IgD-negative memory B cell (primary cell): ENCODE measurements around the gene PACS1. TPM values are rescaled to one million over a fixed set of nuclear protein-coding genes. Genes with fewer than 3 reads are reported as not detected.

Source experiments
- H3K27ac Mint-ChIP-seq, 3 donors: one replicate each; pipeline ENCODE4 v1.8.0; 2020 to 2022; ENCODE audit warnings: mild to moderate bottlenecking in 3 of 3, mixed read lengths in 3 of 3, moderate library complexity in 1 of 3
- H3K27me3 Mint-ChIP-seq: one replicate; pipeline ENCODE4 v1.8.0; 2021; ENCODE audit warnings: mixed read lengths
- H3K36me3 Mint-ChIP-seq: one replicate; pipeline ENCODE4 v1.8.0; 2020; ENCODE audit warnings: mild to moderate bottlenecking, mixed read lengths
- H3K4me1 Mint-ChIP-seq, 3 donors: one replicate each; pipeline ENCODE4 v1.8.0; 2020 to 2022; ENCODE audit warnings: mixed read lengths in 3 of 3, mild to moderate bottlenecking in 1 of 3
- H3K4me3 Mint-ChIP-seq, 4 donors: one replicate each; pipeline ENCODE4 v1.8.0; 2020 to 2022; ENCODE audit warnings: mild to moderate bottlenecking in 4 of 4, mixed read lengths in 4 of 4, moderate library complexity in 3 of 4
- H3K9me3 Mint-ChIP-seq, 3 donors: one replicate each; pipeline ENCODE4 v1.8.0; 2020 to 2021; ENCODE audit warnings: mixed read lengths in 3 of 3, mild to moderate bottlenecking in 1 of 3
- polyA plus RNA-seq: library from polyadenylated mRNA; unstranded; fragments of 300-500 nt; fragmentation: Illumina TruSeq; gene quantifications from one replicate; pipeline ENCODE4 v1.2.3, GENCODE V29; 2021

The PACS1 gene
- polyA plus RNA-seq, 1 donor from 2014 or later, result 72.9 TPM

DNA sequence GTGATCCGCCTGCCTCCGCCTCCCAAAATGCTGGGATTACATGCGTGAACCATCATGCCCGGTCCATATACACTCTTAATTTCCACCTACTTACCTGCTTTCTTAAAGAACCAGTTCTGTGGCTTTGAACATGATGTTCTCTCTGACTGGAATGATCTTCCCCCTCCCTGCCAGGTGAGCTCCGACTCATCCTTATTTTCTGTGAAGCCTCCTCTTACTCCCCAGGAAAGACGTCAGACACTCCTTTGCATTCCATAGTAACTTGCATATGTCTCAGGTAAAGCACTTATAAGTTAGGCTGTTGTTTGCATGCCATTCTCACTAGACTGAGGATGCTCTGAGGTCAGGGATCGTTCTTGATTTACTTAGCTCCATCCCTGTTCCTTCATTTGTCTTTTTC, 106.6 kb downstream of the PACS1 start:
- Mint-ChIP-seq H3K27me3 (no peaks in the 10 kb centered on the region), H3K4me1 (peaks cover 15 to 32% (median 23%) of the 10 kb centered on the region in 3 donors), H3K27ac (peak overlapping the region in 1 of 3 donors; percentile 54), H3K4me3 (no peak overlapping the region), H3K36me3 (no peaks in the 10 kb centered on the region), H3K9me3 (no peaks in the 10 kb centered on the region)

DNA sequence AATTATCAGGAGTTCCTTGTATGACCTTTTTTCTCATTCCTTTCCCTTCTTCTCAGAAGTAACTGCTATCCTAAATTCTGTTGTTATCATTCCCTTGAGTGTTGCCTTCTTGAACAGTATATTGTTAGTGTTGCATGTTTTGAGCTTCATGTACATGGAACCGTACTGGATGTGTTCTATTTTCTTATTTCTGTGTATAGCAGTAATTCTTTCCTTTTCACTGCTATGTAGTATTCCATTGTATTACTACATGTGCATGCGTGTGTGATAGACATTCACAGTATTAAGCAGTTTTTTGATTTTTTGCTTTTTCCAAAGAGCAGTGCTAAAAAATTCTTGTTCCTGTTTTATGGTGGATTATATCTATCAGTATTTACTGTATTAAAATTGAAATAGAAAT, 108.1 kb downstream of the PACS1 start:
- Mint-ChIP-seq H3K4me1 (peaks cover 22 to 34% (median 27%) of the 10 kb centered on the region in 3 donors), H3K4me3 (no peak overlapping the region), H3K27ac (no peak overlapping the region), H3K9me3 (no peaks in the 10 kb centered on the region), H3K36me3 (no peaks in the 10 kb centered on the region), H3K27me3 (no peaks in the 10 kb centered on the region)

DNA sequence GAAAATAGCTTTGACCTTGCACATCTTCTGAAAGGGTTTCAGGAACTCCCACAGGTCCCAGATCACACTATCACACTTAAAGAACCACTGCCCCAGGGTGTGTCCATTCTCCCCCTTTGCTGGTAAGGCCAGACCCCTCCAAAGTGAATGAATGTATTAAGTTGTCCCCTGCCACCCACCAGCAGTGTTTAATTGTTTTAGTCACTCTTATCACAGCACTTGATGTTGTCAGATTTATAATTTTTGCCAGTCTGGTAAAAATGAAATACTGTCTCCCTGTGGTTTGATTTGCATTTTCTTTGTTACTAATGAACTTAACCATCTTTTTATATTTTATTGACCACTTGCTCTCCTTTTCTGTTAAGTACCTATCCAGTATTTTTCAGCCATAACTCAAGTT, 108.8 kb downstream of the PACS1 start:
- Mint-ChIP-seq H3K9me3 (no peaks in the 10 kb centered on the region), H3K4me1 (peaks cover 29 to 39% (median 34%) of the 10 kb centered on the region in 3 donors), H3K27ac (no peak overlapping the region), H3K4me3 (no peak overlapping the region), H3K27me3 (no peaks in the 10 kb centered on the region), H3K36me3 (no peaks in the 10 kb centered on the region)

DNA sequence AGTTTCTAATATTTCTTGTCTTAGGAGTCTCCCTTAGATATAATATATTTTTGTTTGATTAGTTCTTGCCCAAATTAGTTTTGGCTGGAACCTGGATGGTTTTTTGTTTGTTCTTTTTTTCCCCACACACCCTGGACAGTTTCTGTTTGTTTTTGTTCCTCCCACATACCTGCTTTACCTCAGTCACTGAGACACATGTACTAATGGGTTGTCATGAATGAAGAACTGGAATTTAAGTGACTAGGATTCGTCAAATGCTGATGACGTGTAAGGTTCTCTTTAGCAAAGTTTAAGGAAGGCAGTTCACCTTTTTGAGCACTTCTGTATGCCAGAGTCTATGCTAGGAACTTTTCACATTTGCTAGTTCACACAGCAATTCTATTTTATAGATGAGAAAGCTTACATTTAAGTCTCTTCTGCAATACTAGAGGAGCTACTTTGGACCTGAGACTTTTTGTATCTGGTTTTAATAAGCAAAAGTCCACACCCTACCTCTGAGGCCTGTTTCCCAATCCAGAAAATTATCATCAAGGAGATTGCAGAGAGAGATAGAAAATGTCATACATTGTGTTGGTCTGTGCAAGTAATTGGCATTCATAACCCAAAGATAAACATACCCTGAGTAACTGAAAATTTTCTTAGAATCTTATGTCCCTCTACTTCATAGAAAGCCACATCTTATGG, 111.7 kb downstream of the PACS1 start:
- Mint-ChIP-seq H3K4me3 (no peak overlapping the region), H3K9me3 (no peaks in the 10 kb centered on the region), H3K36me3 (no peaks in the 10 kb centered on the region), H3K27ac (peak overlapping the region in 2 of 3 donors; percentile 28 to 76), H3K4me1 (peaks cover 21 to 38% (median 38%) of the 10 kb centered on the region in 3 donors), H3K27me3 (no peaks in the 10 kb centered on the region)

DNA sequence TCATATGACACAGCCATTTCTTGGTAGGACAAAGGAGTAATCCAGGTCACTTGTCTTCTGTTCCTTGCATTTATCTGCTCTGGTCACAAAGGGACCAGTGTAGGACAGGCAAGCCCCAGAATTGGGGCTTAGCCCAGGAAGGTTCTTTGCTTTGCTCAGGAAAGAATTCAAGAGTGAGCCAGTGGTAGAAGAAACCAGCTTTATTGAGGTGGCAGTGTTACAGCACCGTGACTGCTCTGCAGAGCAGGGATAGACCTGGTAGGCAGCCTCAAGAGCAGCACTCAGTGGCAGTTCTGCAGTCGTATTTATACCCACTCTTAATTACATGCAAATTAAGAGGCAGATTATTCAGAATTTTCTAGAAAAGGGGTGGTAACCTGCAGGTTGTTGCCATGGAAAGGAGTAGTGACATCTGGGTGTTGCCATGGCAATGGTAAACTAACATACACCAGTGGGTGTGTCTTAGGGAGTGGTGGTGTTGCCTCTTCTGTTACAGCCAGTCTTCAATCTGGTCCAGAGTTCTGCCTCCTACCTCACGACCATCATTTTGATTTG, 113.5 kb downstream of the PACS1 start:
- Mint-ChIP-seq H3K4me3 (peak overlapping the region in 2 of 4 donors; percentile 15 to 70), H3K36me3 (peaks cover 5% of the 10 kb centered on the region), H3K27ac (peak overlapping the region; percentile 72 to 88 (median 80)), H3K9me3 (peaks cover 0 to 4% (median 0%) of the 10 kb centered on the region in 3 donors), H3K4me1 (peaks cover 27 to 41% (median 37%) of the 10 kb centered on the region in 3 donors), H3K27me3 (no peaks in the 10 kb centered on the region)

DNA sequence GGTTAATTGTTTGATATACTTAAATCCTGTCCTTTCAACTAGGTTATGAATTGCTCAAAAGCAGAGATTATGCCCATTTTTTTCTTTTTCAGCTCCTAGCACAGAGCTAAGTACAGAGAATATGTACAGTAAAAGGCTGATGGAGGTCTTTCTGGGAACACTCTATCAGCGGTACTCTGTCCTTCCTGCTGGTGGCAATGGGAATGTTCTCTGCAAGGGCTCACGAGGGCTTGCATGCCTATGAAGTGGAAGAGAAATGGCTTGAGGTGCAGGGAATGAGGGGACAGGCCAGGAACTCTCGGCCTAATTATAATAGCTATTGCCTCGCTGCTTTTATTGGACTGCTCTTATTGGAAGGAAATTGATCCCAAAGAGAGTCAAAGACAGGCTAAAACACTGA, 114.7 kb downstream of the PACS1 start:
- H3K4me3 Mint-ChIP-seq, result no peak overlapping the region
- peaks cover 23 to 34% (median 30%) of the 10 kb centered on the region in 3 donors for H3K4me1 Mint-ChIP-seq
- peaks cover 0 to 11% (median 0%) of the 10 kb centered on the region in 3 donors for H3K9me3 Mint-ChIP-seq
- H3K27me3 Mint-ChIP-seq, result no peaks in the 10 kb centered on the region
- peak overlapping the region in 1 of 3 donors; percentile 88 for H3K27ac Mint-ChIP-seq
- H3K36me3 Mint-ChIP-seq, result peaks cover 8% of the 10 kb centered on the region

DNA sequence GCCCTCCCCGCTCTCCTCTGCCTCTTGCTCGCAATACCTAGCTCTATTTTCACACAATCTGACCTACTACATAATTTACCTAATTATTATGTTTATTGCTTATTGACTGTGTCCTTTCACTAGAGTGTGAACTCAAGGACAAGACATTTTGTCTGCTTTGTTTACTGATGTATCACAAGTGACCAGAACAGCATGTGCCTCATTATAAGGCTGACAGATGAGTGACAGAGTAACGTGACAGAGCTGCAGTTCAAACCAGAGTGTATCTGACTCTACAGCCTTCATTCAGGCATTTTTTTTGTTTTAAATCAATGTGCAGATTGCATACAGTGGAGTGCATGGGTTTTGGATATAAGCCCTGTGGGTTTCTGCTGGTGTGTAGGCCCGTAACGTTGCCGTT, 116.4 kb downstream of the PACS1 start:
- peaks cover 23 to 39% (median 30%) of the 10 kb centered on the region in 3 donors for H3K4me1 Mint-ChIP-seq
- no peak overlapping the region for H3K27ac Mint-ChIP-seq
- H3K4me3 Mint-ChIP-seq, result no peak overlapping the region
- H3K27me3 Mint-ChIP-seq, result no peaks in the 10 kb centered on the region
- H3K9me3 Mint-ChIP-seq, result peaks cover 0 to 11% (median 0%) of the 10 kb centered on the region in 3 donors
- H3K36me3 Mint-ChIP-seq, result peaks cover 8% of the 10 kb centered on the region

DNA sequence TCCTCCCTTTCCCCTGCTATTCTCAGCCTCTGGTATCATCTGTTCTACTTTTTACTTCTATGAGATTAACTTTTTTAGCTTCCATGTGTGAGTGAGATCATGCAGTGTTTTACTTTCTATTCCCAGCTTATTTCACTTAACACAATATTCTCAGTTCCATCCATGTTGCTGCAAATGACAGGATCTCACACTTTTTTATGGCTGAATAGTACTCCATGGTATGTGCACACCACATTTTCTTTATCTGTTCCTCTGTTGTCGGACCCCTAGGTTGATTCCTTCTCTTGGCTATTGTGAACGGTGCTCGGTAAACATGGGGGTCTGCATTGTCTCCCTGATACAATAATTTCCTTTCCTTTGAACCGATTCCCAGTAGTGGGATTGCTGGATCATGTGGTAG, 117.4 kb downstream of the PACS1 start:
- peaks cover 8% of the 10 kb centered on the region for H3K36me3 Mint-ChIP-seq
- peaks cover 0 to 11% (median 0%) of the 10 kb centered on the region in 3 donors for H3K9me3 Mint-ChIP-seq
- peaks cover 17 to 32% (median 21%) of the 10 kb centered on the region in 3 donors for H3K4me1 Mint-ChIP-seq
- H3K4me3 Mint-ChIP-seq, result peak overlapping the region in 1 of 4 donors; percentile 20
- H3K27me3 Mint-ChIP-seq, result no peaks in the 10 kb centered on the region
- H3K27ac Mint-ChIP-seq, result peak overlapping the region in 1 of 3 donors; percentile 16

DNA sequence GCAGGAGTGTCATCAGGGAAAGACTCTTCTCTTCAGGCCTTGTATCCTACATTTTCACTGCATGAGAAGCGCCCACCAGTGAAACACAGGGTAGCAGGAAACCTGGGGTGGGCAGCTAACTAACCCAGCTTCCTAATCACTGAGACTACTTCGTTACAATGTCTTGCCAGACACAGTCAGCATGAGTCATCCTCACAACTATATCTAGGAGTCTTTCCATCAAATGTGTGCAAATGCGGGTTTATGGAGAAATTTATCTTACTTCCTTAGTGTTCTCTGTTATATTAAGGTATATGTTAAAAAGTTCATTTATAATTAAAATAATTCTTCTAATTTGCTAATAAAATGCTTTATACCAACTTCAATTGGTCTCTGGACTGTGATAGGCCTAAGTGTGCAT, 118.5 kb downstream of the PACS1 start:
- Mint-ChIP-seq H3K27me3 (no peaks in the 10 kb centered on the region), H3K4me3 (no peak overlapping the region), H3K36me3 (peaks cover 8% of the 10 kb centered on the region), H3K4me1 (peaks cover 12 to 33% (median 17%) of the 10 kb centered on the region in 3 donors), H3K9me3 (peaks cover 0 to 11% (median 0%) of the 10 kb centered on the region in 3 donors), H3K27ac (no peak overlapping the region)

DNA sequence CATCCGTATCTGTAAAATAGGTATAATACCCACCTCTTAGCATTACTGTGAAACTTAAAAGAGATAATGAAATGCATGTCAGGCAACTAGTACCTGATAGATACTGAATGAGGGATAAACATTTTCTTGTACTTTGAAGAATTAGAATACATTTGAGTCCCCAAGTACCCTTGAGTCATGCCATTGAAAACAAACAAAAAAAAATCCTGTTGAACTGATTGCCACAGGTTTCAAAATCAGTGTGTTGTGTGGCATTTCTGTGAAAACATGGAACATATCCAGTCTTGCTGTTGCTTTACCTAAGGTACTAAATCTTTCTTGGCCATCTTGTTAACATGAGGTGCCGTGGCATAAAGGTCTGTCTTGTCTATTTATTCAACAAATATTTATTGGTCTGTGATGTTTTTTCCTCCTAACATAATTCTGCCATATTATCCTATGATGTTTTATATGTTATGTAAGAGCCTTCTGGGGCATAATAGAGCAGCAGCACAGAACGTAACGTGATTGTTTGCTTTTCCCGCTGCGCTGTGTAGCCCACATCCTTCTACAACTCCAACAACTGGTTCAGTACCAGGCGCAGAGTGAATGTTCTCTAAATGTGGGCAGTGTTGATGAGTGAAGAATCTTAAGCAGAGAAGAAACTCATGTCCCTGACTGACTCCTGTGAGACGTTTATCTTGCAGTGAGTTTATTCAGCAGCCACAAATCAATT, 119.1 kb downstream of the PACS1 start:
- Mint-ChIP-seq H3K4me3 (no peak overlapping the region), H3K27ac (peak overlapping the region in 1 of 3 donors; percentile 59), H3K9me3 (peaks cover 0 to 11% (median 0%) of the 10 kb centered on the region in 3 donors), H3K36me3 (peaks cover 8% of the 10 kb centered on the region), H3K27me3 (no peaks in the 10 kb centered on the region), H3K4me1 (peaks cover 8 to 30% (median 12%) of the 10 kb centered on the region in 3 donors)

DNA sequence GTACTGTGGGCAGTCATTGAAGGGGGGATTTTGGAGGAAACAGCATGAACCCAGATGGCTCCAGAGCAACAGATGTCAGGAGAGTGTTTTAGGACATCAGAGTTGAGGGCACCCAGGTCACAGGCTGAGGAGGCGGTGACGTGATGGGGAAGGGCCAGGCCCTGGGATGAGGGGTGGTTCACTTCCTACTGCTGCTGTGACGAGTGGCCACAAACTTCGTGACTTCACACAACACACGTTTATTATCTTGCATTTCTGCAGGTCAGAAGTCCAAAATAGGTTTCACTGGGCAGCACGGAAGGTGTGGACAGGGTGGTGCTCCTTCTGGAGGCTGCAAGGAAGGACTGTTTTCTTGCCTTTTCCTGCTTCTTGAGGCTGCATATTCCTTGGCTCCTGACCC, 120.7 kb downstream of the PACS1 start:
- H3K27ac Mint-ChIP-seq, result no peak overlapping the region
- H3K27me3 Mint-ChIP-seq, result no peaks in the 10 kb centered on the region
- peaks cover 4 to 25% (median 8%) of the 10 kb centered on the region in 3 donors for H3K4me1 Mint-ChIP-seq
- H3K9me3 Mint-ChIP-seq, result peaks cover 0 to 11% (median 0%) of the 10 kb centered on the region in 3 donors
- H3K4me3 Mint-ChIP-seq, result no peak overlapping the region
- H3K36me3 Mint-ChIP-seq, result peaks cover 8% of the 10 kb centered on the region

DNA sequence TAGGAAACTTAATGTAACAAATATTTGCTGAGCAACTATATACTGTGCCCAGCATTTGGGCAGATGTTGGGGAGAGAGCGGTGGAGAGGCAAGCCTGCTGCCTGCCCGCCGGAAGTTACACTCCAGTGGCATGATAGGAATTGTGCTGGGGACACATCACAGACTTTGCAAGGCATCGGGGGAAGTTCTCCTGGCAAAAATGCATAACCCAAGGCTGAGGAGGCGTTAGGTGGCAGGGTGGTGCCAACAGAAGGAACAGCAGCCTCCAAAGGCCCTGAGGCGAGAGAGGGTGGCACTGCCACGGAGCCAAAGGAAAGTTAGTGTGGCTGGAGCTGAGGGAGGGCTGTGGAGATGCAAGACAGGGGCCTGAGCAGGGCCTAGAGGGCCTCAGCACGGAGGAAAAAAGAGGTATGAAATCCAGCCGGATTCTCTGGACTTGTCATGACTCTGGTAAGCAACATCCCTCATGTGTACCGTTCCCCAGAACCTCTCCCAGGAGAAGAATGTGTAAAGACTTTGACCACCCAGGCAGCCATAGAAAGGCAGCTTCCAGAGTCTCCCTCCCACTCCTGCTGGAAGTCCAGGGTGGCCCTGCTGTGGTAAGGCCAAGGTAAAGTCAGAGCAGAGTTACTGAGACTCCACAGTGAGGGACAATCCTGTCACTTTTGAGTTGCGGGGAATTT, 122.2 kb downstream of the PACS1 start:
- peak overlapping the region in 1 of 4 donors; percentile 39 for H3K4me3 Mint-ChIP-seq
- peaks cover 7% of the 10 kb centered on the region for H3K36me3 Mint-ChIP-seq
- H3K4me1 Mint-ChIP-seq, result peaks cover 0 to 20% (median 6%) of the 10 kb centered on the region in 3 donors
- H3K27ac Mint-ChIP-seq, result peak overlapping the region in 2 of 3 donors; percentile 20 to 46
- H3K9me3 Mint-ChIP-seq, result peaks cover 0 to 11% (median 0%) of the 10 kb centered on the region in 3 donors
- no peaks in the 10 kb centered on the region for H3K27me3 Mint-ChIP-seq

DNA sequence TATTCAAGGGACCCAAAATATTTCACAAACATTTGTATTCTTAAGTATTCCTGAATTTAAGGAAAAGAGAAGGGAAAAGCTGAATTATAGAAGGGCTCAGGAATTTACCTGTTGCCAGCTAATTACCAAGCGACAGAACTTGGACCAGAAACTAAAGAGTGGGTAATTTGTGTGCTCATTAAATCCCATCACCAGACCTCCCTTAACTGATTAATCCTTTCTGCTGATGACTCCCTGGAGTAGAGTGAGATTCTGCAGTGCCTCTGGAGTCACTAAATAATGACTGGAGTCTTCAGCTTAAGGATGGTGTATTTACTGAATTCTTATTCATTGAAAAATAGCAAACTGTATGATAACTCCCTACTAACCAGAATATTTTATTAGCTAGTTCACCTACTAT, 124.3 kb downstream of the PACS1 start:
- H3K9me3 Mint-ChIP-seq, result peaks cover 0 to 4% (median 0%) of the 10 kb centered on the region in 3 donors
- H3K27me3 Mint-ChIP-seq, result no peaks in the 10 kb centered on the region
- peaks cover 3% of the 10 kb centered on the region for H3K36me3 Mint-ChIP-seq
- peaks cover 0 to 12% (median 0%) of the 10 kb centered on the region in 3 donors for H3K4me1 Mint-ChIP-seq
- no peak overlapping the region for H3K27ac Mint-ChIP-seq
- H3K4me3 Mint-ChIP-seq, result no peak overlapping the region

DNA sequence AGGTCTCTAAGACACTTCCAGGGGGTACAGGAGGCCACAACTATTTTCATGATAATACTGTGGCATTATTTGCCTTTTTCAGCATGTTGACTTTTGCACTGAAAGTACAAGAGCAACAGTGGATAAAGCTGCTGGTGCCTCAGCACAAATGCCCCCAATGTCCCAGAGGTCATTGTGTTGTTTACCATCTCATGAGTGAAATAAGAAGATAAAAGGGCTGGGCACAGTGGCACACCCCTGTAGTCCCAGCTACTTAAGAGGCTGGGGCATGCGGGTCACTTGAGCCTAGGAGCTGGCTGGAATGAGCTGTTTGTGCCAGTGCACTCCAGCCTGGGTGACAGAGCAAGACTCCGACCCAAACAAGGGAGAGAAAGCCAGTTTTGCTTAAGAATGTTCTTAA, 125.8 kb downstream of the PACS1 start:
- Mint-ChIP-seq H3K9me3 (no peaks in the 10 kb centered on the region), H3K36me3 (peaks cover 8% of the 10 kb centered on the region), H3K27ac (peak overlapping the region in 1 of 3 donors; percentile 59), H3K4me1 (peaks cover 0 to 9% (median 0%) of the 10 kb centered on the region in 3 donors), H3K27me3 (no peaks in the 10 kb centered on the region), H3K4me3 (no peak overlapping the region)
